PFSK-1 (cell line): ENCODE measurements around the gene FBXL16.

Experiments
- FOXP2 ChIP-seq: optimal IDR thresholded peaks from 2 replicates; pipeline ENCODE3; 2011; ENCODE audit warnings: borderline replicate concordance, control low read depth, inconsistent platforms; ENCODE audit not compliant: insufficient read depth; ENCODE audit errors: extremely low read length, extremely low read depth
- POLR2AphosphoS5 ChIP-seq: IDR thresholded peaks from 2 replicates; pipeline ENCODE4 v1.6.1; 2012; ENCODE audit warnings: low read depth, mild to moderate bottlenecking, control low read depth, low read length, moderate library complexity
- REST ChIP-seq, 2 experiments: IDR thresholded peaks; 2 replicates each; pipeline versions ENCODE4 v1.6.1 to v1.8.0; 2011 to 2012; ENCODE audit warnings: low read depth in 2 of 2, low read length in 2 of 2, control low read depth in 1 of 2, inconsistent platforms in 1 of 2, mild to moderate bottlenecking in 1 of 2, moderate library complexity in 1 of 2; ENCODE audit not compliant: insufficient read depth in 1 of 2
- SIN3A ChIP-seq: IDR thresholded peaks from 2 replicates; pipeline ENCODE4 v1.6.1; 2012; ENCODE audit warnings: mild to moderate bottlenecking, low read length, moderate library complexity, borderline replicate concordance; ENCODE audit not compliant: insufficient read depth
- TAF1 ChIP-seq: IDR thresholded peaks from 2 replicates; pipeline ENCODE4 v1.6.1; 2012; ENCODE audit warnings: low read length, control low read depth, borderline replicate concordance; ENCODE audit not compliant: insufficient read depth

The FBXL16 gene

DNA sequence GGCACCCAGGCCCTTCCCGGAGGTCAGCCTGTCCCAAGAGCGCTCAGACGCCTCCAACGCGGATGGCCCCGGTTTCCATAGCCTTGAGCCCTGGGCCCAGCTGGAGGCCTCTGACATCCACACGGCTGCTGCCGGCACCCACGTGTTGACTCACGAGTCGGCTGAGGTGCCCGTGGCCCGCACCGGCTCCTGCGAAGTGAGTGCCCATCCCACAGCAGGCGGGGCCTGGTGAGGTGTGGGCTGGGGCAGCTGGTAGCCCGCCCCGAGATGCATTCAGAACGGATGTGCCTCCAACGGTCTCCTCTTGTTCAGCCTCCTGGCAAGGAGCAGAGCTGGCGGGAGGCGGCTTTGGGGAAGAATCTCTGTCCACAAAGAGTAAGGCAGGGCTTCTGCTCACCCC is 53.8 kb downstream of the FBXL16 start:
- TF ChIP-seq FOXP2 (no peak), SIN3A (no peak), POLR2AphosphoS5 (no peak), REST (IDR thresholded peaks at IDR 0.05; ENCODE audit: insufficient read depth in 1 of 2, low read depth in 2 of 2, low read length in 2 of 2) (no peak), TAF1 (no peak)

DNA sequence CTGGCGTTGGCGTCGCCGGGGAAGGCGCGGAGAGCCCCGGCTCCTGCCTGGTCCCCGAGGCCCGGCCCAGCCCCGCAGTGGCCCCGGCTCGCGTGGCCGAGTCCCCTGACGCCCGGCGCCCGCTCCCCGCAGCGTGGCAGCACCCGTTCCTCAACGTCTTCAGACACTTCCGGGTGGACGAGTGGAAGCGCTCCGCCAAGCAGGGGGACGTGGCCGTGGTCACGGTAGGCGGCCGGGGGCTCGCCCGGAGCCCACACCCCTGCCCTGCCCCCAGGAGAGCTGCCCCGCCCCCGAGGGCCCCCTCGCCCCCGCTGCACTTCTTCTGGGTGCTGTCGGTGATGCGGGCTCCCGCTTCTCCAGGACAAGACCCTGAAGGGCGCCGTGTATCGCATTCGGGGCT is 56.0 kb downstream of the FBXL16 start:
- TF ChIP-seq TAF1 (no peak), POLR2AphosphoS5 (no peak), SIN3A (no peak), FOXP2 (no peak), REST (IDR thresholded peaks at IDR 0.05; ENCODE audit: insufficient read depth in 1 of 2, low read depth in 2 of 2, low read length in 2 of 2) (no peak)

DNA sequence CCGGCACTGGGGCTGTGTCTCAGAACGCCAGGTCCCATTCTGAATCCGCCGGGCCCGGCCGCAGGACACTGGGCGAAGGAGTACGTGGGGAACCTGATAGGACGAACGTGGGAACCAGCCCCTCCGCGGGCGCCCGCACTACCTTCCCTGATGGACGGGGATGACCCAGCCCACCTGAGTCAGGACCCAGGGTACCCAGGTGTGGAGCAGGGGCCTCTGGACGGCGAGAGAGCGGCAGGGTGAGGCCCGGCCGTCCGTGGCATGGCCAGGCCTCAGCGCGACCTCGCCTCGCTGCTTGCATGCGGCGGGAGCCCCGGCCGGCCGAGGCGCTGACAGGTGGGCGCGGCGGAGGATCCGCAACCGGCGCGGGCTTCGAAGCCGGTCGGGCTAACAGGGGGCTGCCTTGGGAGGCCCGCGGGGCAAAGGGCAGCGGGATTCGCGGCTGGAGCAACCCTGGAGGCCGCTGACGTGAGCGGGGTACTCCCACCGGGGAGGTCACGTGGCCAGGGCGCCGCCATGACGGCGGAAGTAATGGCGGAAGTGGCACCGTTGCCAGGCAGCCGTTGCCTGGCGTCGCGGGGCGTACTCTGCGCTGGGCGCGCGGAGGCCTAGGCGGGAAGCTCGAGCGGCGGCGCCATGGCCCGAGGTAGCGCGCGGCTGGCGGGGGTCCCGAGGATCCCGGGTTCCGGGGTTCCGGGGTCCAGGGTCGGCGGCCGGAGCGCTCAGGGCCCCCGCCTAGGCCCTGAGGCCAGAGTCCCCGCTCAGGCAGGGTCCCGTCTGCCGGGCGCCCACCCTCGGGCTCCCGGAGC is 56.6 kb downstream of the FBXL16 start, which contains the start of gene WDR90:
TSS of gene WDR90 (plus strand) at position 585 of the 809 bp plus-strand sequence. CDS start at position 637, 52 bp downstream.
- no peak for TF ChIP-seq FOXP2
- TF ChIP-seq SIN3A = no peak
- no peak for TF ChIP-seq POLR2AphosphoS5
- TF ChIP-seq REST (IDR thresholded peaks at IDR 0.05; ENCODE audit: insufficient read depth in 1 of 2, low read depth in 2 of 2, low read length in 2 of 2) = no peak
- TF ChIP-seq TAF1 = no peak

DNA sequence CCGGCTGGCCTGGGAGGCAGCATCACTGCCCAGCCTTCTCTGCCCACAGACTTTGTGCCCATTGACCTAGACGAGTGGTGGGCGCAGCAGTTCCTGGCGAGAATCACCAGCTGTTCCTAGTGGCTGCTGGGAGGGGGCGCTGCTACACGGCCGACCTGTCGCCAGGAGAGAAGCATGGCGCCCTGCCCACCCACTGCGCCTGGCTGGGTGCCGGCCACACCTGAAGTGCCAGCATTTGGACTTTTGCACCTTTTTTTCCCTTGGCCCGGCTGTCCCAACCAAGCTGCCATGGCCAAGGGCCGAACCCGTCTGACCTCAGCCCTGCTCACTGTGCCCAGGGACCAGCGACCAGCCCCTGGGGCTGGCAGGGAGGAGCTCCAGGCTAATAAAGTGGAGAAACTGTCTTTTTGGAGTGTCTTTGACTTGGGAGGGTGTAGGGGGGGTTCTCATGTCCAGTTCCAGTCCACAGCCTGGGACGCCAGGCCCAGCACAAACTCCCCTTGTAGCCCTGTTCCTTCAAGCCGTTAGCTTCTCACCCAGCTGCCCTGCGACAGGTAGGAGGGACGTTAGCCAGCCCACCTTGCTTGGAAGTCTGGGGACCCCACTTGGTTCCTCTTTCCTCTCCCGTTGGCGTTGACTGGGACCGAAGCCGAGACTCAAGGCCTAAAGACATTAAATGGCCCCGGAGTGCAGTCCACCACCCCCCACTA is 57.4 kb downstream of the FBXL16 start:
- TF ChIP-seq SIN3A (no peak), POLR2AphosphoS5 (no peak), REST (IDR thresholded peaks at IDR 0.05; ENCODE audit: insufficient read depth in 1 of 2, low read depth in 2 of 2, low read length in 2 of 2) (no peak), FOXP2 (no peak), TAF1 (no peak)
